ENCODE measurements around the gene KLK8.

KLK8 gene

GRCh38 chr19:50982186-50982585, 19.2 kb downstream of the KLK8 start:
- no peak overlapping the region for H3K9ac ChIP-seq (ENCODE audit: low read length)
- H4K20me1 ChIP-seq (ENCODE audit: low read depth, low read length): no peaks in the 10 kb centered on the region
- no peak overlapping the region for H2AFZ ChIP-seq (ENCODE audit: low read depth, low read length, severe bottlenecking)
- no peaks in the 10 kb centered on the region for H3K79me2 ChIP-seq (ENCODE audit: insufficient read depth, low read length)
- no peaks in the 10 kb centered on the region for H3K9me3 ChIP-seq (ENCODE audit: insufficient read depth, low read length)
- H3K4me2 ChIP-seq (ENCODE audit: low read depth, low read length, poor library complexity, severe bottlenecking): no peak overlapping the region
- H3K9me2 ChIP-seq (replicated peaks; ENCODE audit: insufficient read depth, low read length): no peaks in the 10 kb centered on the region
- H3F3A ChIP-seq (ENCODE audit: insufficient read depth): no peaks in the 10 kb centered on the region
- H3K4me3 ChIP-seq (ENCODE audit: insufficient read depth, low read length, poor library complexity, severe bottlenecking): no peak overlapping the region
- H3K36me3 ChIP-seq (ENCODE audit: low read length): no peaks in the 10 kb centered on the region
- no peak overlapping the region for H3K27ac ChIP-seq (ENCODE audit: low read depth, low read length)
- no peaks in the 10 kb centered on the region for H3K27me3 ChIP-seq (ENCODE audit: low read length)
- TF ChIP-seq EZH2phosphoT487 (conservative IDR thresholded peaks at IDR 0.05; ENCODE audit: low read length) (no peak), CTCF (IDR thresholded peaks at IDR 0.05; ENCODE audit: insufficient read depth, low read length, poor library complexity, severe bottlenecking) (no peak)

GRCh38 chr19:50981587-50982146, 19.7 kb downstream of the KLK8 start:
- H4K20me1 ChIP-seq (ENCODE audit: low read depth, low read length): no peaks in the 10 kb centered on the region
- H3F3A ChIP-seq (ENCODE audit: insufficient read depth): no peaks in the 10 kb centered on the region
- H3K9me3 ChIP-seq (ENCODE audit: insufficient read depth, low read length): no peaks in the 10 kb centered on the region
- H3K79me2 ChIP-seq (ENCODE audit: insufficient read depth, low read length): no peaks in the 10 kb centered on the region
- no peaks in the 10 kb centered on the region for H3K27me3 ChIP-seq (ENCODE audit: low read length)
- H2AFZ ChIP-seq (ENCODE audit: low read depth, low read length, severe bottlenecking): no peak overlapping the region
- no peak overlapping the region for H3K9ac ChIP-seq (ENCODE audit: low read length)
- no peak overlapping the region for H3K4me3 ChIP-seq (ENCODE audit: insufficient read depth, low read length, poor library complexity, severe bottlenecking)
- H3K36me3 ChIP-seq (ENCODE audit: low read length): no peaks in the 10 kb centered on the region
- no peaks in the 10 kb centered on the region for H3K9me2 ChIP-seq (replicated peaks; ENCODE audit: insufficient read depth, low read length)
- no peak overlapping the region for H3K27ac ChIP-seq (ENCODE audit: low read depth, low read length)
- TF ChIP-seq EZH2phosphoT487 (conservative IDR thresholded peaks at IDR 0.05; ENCODE audit: low read length) (no peak), CTCF (IDR thresholded peaks at IDR 0.05; ENCODE audit: insufficient read depth, low read length, poor library complexity, severe bottlenecking) (no peak)
- no peak overlapping the region for H3K4me2 ChIP-seq (ENCODE audit: low read depth, low read length, poor library complexity, severe bottlenecking)

GRCh38 chr19:50980208-50980607, 21.2 kb downstream of the KLK8 start:
- no peak overlapping the region for H3K27ac ChIP-seq (ENCODE audit: low read depth, low read length)
- no peaks in the 10 kb centered on the region for H3K36me3 ChIP-seq (ENCODE audit: low read length)
- H4K20me1 ChIP-seq (ENCODE audit: low read depth, low read length): no peaks in the 10 kb centered on the region
- no peaks in the 10 kb centered on the region for H3K9me3 ChIP-seq (ENCODE audit: insufficient read depth, low read length)
- TF ChIP-seq CTCF (IDR thresholded peaks at IDR 0.05; ENCODE audit: insufficient read depth, low read length, poor library complexity, severe bottlenecking) (no peak), EZH2phosphoT487 (conservative IDR thresholded peaks at IDR 0.05; ENCODE audit: low read length) (no peak)
- no peak overlapping the region for H3K4me3 ChIP-seq (ENCODE audit: insufficient read depth, low read length, poor library complexity, severe bottlenecking)
- no peak overlapping the region for H3K4me2 ChIP-seq (ENCODE audit: low read depth, low read length, poor library complexity, severe bottlenecking)
- H3K79me2 ChIP-seq (ENCODE audit: insufficient read depth, low read length): no peaks in the 10 kb centered on the region
- no peaks in the 10 kb centered on the region for H3K9me2 ChIP-seq (replicated peaks; ENCODE audit: insufficient read depth, low read length)
- no peak overlapping the region for H2AFZ ChIP-seq (ENCODE audit: low read depth, low read length, severe bottlenecking)
- H3K27me3 ChIP-seq (ENCODE audit: low read length): no peaks in the 10 kb centered on the region
- H3K9ac ChIP-seq (ENCODE audit: low read length): no peak overlapping the region
- H3F3A ChIP-seq (ENCODE audit: insufficient read depth): no peaks in the 10 kb centered on the region

Data from SU-DHL-6 (cell line).